HG03520 (cell line): ENCODE measurements around the gene UHRF1.

Experiments used
- ATAC-seq: cut with Tn5 transposase; IDR thresholded peaks from one replicate; pipeline ENCODE4 v1.9.1; 2021; ENCODE audit warnings: mild to moderate bottlenecking, moderate library complexity; ENCODE audit not compliant: unreplicated experiment

Gene UHRF1

DNA sequence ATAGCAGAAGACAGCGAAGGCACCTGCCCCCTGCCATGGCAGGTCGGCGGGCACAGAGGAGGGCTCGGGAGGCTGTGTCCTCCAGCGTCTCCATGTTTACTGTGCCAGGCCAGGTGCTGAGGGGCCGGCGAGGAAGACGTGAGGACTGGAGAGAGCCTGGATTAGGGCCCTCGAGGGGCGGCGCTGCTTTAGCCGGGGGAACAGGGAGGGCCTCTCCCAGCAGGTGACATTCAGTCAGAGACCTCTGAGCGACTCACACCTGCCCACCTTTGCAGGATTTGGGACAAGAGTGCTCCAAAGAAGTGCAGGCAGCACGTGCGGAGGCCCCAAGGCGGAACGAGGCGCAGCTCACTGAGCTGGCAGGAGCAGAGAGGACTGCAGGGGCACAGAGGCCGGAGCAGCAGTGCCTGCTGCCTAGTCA, 77.2 kb downstream of the UHRF1 start:
- no peak for ATAC-seq

DNA sequence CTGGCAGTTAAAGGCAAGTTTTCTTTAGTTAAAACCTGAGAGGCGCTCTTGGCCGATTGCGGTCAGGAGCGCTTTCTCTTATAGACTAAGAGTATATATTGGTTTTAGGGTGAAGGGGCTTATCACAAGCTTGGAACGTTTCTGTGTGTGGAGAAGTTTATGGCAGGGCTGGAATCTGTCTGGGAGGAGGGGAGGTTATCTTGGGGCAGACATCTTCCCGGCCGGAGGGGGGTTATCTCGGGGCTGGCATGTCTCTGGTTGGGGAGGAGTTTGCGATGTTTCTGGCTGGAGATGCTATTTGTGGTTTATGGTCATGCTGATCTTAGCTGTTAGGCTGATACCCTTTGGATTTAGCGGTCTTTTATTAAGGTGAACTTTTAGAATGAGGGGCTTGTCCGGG, 78.0 kb downstream of the UHRF1 start:
- ATAC-seq, result no peak

DNA sequence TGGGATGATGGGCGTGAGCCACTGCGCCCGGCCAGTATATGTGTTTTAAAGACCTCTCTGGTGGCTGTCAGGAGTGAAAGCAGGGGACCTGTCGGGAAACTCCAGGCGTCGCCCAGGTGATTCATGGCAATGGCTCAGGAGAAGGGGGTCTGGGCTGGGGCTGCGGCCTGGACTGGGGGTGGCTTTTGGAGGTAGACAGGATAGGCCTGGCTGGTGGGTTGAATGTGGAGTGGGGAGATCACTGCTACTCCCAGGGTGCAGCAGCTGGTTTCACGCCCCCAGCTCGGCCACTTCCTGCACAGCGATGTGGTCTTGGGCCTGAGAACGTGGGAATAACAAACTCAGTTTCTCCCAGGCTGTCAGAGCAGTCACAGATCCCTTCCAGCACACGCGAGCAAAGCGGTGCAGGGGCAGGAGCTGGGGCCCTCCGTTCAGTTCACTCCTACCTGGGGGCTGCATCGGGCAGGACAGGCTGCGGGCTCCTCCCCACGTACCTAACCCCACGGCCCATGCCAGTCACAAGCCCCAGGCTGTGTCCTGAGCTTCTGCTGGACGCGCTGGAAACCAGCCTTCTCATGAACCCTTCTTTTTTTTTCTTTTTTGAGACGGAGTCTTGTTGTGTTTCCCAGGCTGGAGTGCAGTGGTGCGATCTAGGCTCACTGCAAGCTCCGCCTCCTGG, 78.5 kb downstream of the UHRF1 start:
- ATAC-seq, result no peak

DNA sequence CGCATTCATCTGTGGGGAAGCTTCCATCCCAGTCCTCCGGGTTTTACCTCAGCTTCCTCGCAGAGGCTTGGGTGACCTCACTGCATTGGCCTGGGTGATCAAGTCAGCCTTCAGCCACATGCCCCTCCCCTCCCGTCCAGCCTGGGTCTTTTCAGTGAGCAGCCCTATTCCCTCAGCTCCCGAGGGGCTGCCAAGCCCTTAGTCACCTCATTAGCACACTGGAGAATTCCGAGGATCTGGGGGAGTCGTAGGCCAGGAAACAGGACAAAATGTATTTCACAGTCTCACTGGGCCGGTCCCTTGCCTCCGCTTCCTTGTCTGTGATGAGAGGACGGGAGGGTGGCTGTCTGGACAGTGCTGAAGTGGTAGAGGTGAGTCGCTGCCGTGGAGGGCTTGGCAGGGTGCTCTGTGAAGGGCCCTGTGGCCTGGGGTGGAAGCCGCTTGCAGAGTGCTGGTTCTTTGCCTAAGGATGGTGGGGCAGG, 79.5 kb downstream of the UHRF1 start:
- no peak for ATAC-seq

DNA sequence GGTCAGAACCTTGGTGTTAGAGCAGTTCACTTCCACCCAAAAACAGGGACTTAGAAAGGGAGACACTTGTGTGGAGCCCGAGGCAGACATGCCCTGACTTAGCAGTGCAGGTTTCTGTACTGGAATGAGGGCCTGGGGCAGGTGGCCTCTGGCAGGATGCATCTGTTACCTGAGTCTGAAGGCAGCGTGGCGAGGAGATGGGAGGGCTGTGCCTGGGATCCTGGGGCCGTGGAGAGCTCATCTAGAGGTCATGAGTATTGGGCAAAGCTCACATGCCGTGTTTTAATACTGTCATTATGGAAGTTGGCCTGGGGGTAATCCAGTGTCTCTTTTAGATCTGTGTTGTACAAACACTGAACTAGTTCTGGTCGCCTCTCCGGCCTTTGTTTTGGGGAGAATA, 81.0 kb downstream of the UHRF1 start:
- no peak for ATAC-seq

DNA sequence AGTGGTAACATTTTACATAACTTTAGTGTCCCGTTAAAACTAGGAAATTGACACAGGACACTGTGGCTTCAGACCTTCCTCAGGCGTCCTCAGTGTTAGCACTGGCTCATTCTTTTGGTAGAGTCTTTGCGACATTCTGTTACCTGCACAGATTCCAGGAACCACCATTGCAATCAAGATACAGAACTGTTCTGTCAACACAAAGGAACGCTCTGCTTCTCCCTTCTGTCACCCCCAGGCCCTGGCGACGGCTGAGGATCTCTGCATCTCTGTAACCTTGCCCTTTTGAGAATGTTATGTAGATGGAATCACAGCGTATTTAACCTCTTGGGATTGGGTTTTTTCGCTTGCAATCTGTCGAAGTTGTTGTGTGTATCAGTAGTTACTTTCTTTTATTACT, 82.2 kb downstream of the UHRF1 start:
- no peak for ATAC-seq

DNA sequence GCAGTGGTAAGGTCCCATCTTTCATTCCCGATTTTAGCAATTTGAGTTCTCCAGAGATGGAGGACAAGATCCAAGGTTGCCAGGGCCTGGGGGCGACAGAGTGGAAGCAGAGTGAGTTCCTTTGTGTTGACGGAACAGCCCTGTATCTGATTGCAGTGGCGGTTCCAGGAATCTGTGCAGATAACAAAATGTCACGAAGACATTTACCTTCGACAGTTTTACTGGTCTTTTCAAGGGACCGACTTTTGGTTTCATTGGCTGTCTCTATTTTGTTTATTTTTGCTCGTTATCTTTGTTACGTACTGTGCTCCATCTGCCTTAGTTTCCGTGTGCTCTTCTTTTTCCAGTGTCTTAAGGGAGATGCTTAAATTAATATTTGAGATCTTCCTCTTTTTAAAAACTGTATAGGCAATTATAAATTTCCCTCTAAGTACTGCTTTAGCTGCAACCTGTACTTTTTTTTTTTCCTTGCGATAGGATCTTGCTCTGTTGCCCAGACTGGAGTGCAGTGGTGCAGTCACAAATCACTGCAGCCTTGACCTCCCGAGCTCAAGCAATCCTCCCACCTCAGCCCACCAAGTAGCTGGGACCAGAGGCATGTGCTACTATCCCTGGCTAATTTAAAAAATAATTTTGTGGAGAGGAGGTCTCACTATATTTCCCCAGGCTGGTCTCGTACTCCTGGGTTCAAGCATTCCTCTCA, 82.8 kb downstream of the UHRF1 start:
- ATAC-seq, result no peak

DNA sequence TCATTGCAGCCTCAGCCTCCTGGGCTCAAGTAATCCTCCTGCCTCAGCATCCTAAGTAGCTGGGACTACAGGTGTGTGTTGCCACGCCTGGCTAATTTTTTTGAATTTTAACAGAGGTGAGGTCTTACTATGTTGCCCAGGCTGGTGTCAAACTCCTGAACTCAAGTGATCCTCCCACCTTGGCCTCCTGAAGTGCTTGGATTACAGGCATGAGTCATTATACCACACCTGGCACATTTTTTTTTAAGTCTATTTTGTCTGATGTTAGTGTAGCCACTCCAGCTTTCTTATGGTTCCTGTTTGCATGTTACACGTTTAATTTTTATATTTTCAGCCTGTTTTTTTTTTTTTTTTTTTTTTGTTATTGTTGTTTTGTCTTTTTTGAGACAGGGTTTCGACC, 84.4 kb downstream of the UHRF1 start:
- no peak for ATAC-seq

DNA sequence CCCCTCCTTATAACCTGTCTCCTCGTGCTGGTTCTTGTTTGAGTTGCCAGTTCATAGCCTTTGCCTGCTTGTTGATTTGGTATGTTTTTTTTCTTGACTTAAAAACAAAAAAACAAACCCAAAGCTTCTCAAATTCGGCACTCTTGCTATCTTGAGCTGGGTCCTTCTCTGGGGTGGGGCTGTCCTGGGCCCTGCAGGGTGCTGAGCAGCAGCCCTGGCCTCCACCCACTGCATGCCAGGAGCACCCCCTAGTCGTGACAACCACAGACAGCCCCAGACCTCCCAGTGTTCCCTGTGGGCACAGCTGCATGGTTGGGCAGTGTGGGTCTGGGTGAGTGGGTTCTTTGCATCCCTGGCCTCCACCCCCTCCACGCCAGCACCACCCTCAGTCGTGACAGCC, 87.4 kb downstream of the UHRF1 start:
- no peak for ATAC-seq

DNA sequence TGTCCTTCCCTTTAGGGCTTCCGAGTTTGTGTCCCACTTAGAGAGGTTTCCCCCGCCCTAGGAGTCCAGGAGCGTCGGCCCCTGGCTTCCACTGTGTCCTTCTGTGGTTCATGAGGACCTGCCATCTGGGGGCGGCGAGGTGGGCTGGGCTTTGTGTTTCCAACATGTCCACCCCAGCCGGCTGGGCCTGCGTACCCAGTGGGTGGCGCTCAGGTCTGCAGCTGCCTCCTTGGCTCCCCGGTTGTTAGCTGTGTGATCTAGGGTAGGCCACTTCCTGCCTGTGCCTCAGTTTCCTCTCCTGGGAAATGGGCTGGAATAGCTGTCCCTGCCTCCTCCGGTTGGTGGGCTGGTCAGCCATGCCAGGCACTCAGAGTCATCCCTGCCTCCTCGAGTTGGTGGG, 88.0 kb downstream of the UHRF1 start:
- no peak for ATAC-seq

DNA sequence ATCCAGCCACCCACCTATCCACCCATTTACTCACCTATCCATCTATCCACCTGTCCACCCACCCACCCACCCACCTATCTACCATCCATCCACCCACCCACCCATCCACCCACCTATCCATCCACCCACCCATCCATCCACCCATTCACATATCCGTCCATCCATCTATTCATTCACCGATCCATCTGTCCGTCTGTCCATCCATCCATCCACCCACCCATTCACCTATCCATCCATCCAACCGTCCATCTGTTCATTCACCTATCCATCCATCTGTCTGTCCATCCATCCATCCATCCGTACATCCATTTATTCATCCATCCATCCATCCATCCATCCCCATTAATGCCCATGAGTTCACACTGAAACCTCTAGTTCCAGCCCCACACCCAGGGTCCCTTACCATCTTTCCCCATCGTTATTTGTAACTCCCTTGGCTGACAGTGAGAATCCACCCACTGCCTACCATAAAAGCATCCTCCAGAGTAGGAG, 90.9 kb downstream of the UHRF1 start:
- no peak for ATAC-seq

DNA sequence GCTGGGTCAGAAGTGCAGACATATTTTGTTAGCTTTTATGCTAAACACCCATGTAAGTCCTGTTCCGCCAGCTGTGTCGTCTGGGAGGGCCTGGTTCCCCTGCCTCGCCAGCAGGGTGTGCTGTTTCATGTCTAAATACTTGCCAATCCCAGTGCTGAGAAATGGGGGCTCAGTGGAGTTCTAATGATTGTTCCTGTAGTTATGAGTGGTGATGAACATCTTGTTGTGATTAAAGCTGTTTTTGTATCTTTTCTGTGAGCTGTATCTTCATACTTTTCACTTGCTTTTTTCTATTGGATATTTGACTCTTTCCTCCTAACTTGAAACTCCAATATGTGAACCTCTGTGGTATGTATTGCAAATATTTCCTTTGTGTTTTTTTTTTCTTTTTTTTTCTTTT, 92.3 kb downstream of the UHRF1 start:
- no peak for ATAC-seq

DNA sequence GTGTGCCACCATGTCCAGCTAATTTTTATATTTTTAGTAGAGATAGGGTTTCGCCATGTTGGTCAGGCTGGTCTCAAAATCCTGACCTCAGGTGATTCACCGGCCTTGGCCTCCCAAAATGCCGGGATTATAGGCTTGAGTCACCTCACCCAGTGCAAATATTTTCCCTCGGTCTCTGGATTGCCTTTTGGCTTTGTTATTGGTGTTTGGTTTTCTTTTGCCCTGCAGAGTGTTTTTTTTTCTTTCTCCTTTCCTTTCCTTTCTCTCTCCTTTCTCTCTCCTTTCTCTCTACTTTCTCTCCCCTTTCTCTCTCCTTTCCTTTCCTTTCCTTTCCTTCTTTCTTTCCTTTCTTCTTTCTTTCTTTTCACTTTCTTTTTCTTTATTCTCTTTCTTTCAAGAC, 92.8 kb downstream of the UHRF1 start:
- ATAC-seq, result no peak

DNA sequence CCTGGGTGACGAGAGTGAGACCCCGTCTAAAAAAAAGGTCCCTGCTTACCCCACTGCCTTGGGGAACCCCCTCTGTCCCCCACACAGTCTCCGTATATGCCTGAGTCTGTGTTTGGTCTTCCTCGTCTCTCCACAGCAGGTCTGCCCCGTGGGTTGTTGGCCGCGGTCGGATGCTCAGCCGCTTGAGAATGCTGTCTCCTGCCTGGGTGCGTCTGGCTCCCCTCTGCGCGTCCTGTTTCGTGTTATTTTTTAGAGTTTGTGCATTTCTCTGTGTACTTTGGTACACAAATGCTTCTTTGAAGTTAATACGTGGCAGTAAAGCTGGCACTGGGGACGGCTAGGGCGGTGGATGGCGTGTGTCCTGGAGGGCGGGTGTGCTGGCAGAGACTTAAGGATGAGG, 94.5 kb downstream of the UHRF1 start:
- ATAC-seq, result no peak

DNA sequence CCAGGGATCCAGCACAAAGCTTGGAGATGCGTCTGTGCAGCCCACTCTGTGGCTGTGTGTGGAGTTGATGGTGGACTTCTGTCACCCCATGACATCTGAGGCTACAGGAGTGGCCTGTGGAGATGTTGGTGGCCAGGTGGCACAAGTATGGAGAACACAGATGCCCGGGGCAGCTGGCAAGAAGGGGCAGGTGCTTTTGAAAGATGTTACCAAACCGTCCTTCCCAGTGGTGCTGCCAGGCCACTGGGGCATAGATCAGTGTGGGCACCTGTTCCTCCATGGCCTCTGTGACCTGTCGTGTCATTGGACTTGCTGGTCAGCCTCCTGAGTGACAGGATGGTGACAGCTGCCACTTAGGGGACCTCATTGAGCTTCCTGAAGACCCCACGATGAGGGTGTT, 95.8 kb downstream of the UHRF1 start:
- ATAC-seq, result no peak

DNA sequence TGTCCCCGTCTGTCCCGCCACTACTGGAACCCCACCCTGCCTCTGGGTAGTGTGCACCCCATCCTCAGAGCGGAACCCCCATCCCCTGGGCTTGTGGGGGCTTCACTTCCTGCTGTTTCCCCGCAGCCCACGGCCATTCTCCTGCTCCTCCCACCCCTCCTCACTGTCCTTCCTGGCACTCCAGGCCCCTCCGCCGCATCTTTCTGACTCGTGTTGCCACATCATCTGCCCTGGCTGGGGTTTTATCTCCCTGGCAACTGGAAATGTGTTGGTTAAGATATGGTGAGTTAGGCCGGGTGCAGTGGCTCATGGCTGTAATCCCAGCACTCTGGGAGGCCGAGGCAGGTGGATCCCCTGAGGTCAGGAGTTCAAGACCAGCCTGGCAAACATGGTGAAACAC, 96.9 kb downstream of the UHRF1 start:
- no peak for ATAC-seq

DNA sequence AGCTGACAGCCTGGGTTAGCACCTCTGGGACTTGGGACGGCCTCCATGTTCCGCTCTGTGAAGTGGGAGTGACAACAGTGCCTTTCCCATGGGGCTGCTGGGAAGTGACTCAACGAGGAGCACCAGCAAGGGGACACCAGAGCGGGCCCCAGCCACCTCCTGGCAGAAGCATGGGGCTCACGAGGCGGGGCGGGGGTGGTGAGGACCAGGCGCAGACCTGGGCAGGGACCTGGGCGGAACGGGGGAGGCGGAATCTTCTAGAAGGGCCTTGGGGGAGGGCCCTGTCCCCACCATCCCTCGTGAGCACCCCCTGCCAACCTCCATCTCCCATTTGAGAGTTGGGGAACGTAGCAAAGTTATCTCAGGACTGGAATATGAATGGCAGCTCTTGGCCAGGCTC, 97.5 kb downstream of the UHRF1 start:
- ATAC-seq, result no peak
